Right lobe of liver (tissue), 4 donors: ENCODE data around the gene KIZ.

ENCODE experiments used
- POLR2A ChIP-seq: fragments of 450-650 bp; IDR thresholded peaks from one replicate; pipeline ENCODE4 v1.6.1; 2017; ENCODE audit warnings: antibody characterized with exemption, mild to moderate bottlenecking
- TF ChIP-seq, protein P1 (sequence below), 4 donors: fragments of 200-600 bp in 3 of 4; fragments of 450-650 bp in 1 of 4; IDR thresholded peaks; one replicate each; pipeline versions ENCODE4 v1.5.1 to v1.8.0; 2016 to 2022; ENCODE audit warnings: antibody characterized with exemption in 4 of 4, mild to moderate bottlenecking in 2 of 4
- donor health status: DM: no; HTN: no; CAD: no.
- donor health status: DM: no; HTN: no; CAD: no.
- donor health status: DM: no; HTN: yes; CAD: no.

DNA sequence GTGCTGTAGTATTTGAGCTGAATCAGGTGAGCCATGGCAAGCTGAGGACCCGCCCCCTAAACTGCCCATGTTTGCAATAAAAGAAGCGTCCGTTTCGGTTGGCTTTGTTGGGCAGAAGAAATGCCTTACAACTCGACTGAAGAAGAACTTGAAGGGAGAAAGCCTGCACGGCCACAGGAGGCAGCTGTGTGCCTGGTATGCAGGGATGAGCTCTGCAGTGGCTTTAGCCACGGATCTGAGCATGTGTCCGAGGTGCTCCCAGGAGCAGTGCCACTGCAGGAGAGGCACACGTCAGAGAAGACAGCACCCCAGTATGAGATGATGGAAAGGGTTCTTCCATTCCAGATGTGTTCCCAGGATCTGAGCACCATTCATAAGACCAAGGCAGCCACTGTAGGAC, 23.5 kb downstream of the KIZ start:
- TF ChIP-seq, protein P1, sequence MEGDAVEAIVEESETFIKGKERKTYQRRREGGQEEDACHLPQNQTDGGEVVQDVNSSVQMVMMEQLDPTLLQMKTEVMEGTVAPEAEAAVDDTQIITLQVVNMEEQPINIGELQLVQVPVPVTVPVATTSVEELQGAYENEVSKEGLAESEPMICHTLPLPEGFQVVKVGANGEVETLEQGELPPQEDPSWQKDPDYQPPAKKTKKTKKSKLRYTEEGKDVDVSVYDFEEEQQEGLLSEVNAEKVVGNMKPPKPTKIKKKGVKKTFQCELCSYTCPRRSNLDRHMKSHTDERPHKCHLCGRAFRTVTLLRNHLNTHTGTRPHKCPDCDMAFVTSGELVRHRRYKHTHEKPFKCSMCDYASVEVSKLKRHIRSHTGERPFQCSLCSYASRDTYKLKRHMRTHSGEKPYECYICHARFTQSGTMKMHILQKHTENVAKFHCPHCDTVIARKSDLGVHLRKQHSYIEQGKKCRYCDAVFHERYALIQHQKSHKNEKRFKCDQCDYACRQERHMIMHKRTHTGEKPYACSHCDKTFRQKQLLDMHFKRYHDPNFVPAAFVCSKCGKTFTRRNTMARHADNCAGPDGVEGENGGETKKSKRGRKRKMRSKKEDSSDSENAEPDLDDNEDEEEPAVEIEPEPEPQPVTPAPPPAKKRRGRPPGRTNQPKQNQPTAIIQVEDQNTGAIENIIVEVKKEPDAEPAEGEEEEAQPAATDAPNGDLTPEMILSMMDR (IDR thresholded peaks at IDR 0.05), result no peak
- no peak for TF ChIP-seq POLR2A
